Neural cell (in vitro differentiated cells): Measurements from ENCODE around the gene MRPS26. TPM values are rescaled to one million over a fixed set of nuclear protein-coding genes. Genes with fewer than 3 reads are reported as not detected.

Source experiments
- H2AFZ ChIP-seq: fragments of 200-600, 300-800 bp; sonication (generic), shearing (Covaris generic); 2 replicates; pipeline ENCODE4 v1.6.0; 2014; ENCODE audit warnings: low read depth, mild to moderate bottlenecking, antibody characterized with exemption, low read length, moderate library complexity
- H3F3A ChIP-seq: fragments of 200-600 bp; shearing (Covaris generic); 2 replicates; pipeline ENCODE4 v1.6.1; 2016; ENCODE audit warnings: mild to moderate bottlenecking, moderate library complexity, mixed read lengths, antibody characterized with exemption, low read length; ENCODE audit not compliant: insufficient read depth, poor library complexity, severe bottlenecking
- H3K27ac ChIP-seq: fragments of 200-600, 300-800 bp; sonication (generic), shearing (Covaris generic); 2 replicates; pipeline ENCODE4 v1.5.1; 2014; ENCODE audit warnings: mild to moderate bottlenecking, low read length, moderate library complexity
- H3K27me3 ChIP-seq: fragments of 300-800, 200-600 bp; sonication (generic), shearing (Covaris generic); 2 replicates; pipeline ENCODE4 v1.6.0; 2014; ENCODE audit warnings: mild to moderate bottlenecking, low read depth, low read length, moderate library complexity; ENCODE audit not compliant: insufficient read depth
- H3K36me3 ChIP-seq: fragments of 300-800, 200-600 bp; sonication (generic), shearing (Covaris generic); 2 replicates; pipeline ENCODE4 v1.5.1; 2014; ENCODE audit warnings: mild to moderate bottlenecking, antibody characterized with exemption, low read length, moderate library complexity; ENCODE audit not compliant: insufficient read depth
- H3K4me2 ChIP-seq: fragments of 300-800, 200-600 bp; sonication (generic), shearing (Covaris generic); 2 replicates; pipeline ENCODE4 v1.6.0; 2014; ENCODE audit warnings: mild to moderate bottlenecking, low read length
- H3K4me3 ChIP-seq: fragments of 300-800, 200-600 bp; sonication (generic), shearing (Covaris generic); 2 replicates; pipeline ENCODE4 v1.5.1; 2014; ENCODE audit warnings: mild to moderate bottlenecking, low read length, moderate library complexity
- H3K79me2 ChIP-seq: fragments of 200-600 bp; shearing (Covaris generic); replicated peaks from 2 replicates; pipeline ENCODE4 v1.6.0; 2014; ENCODE audit warnings: mild to moderate bottlenecking, low read length, moderate library complexity; ENCODE audit not compliant: insufficient read depth
- H3K9ac ChIP-seq: fragments of 300-800, 200-600 bp; sonication (generic), shearing (Covaris generic); 2 replicates; pipeline ENCODE4 v1.6.1; 2016; ENCODE audit warnings: mild to moderate bottlenecking, low read length, mixed read lengths
- H3K9me2 ChIP-seq: fragments of 200-600 bp; shearing (Covaris generic); 2 replicates; pipeline ENCODE4 v1.6.1; 2016; ENCODE audit warnings: mild to moderate bottlenecking, low read length, mixed read lengths; ENCODE audit not compliant: insufficient read depth
- H3K9me3 ChIP-seq: fragments of 200-600, 300-800 bp; sonication (generic), shearing (Covaris generic); 2 replicates; pipeline ENCODE4 v1.6.1; 2016; ENCODE audit warnings: mild to moderate bottlenecking, mixed run types, low read length, moderate library complexity, mixed read lengths
- H4K20me1 ChIP-seq: fragments of 200-600 bp; shearing (Covaris generic); 2 replicates; pipeline ENCODE4 v1.6.1; 2016; ENCODE audit warnings: mild to moderate bottlenecking, mixed run types; ENCODE audit not compliant: insufficient read depth
- EP300 ChIP-seq: fragments of 450-650 bp; conservative IDR thresholded peaks from 2 replicates; pipeline ENCODE4 v1.6.1; 2014; ENCODE audit warnings: antibody characterized with exemption, mild to moderate bottlenecking, moderate library complexity; ENCODE audit not compliant: poor library complexity, severe bottlenecking
- EZH2 ChIP-seq: fragments of 200-600, 300-800 bp; shearing (Covaris generic), sonication (generic); IDR thresholded peaks from 2 replicates; pipeline ENCODE4 v1.6.1; 2014; ENCODE audit warnings: antibody characterized with exemption, low read length, borderline replicate concordance, mild to moderate bottlenecking; ENCODE audit not compliant: insufficient read depth, poor library complexity, severe bottlenecking
- MXI1 ChIP-seq: fragments of 450-650 bp; conservative IDR thresholded peaks from 2 replicates; pipeline ENCODE4 v1.6.1; 2014; ENCODE audit warnings: antibody characterized with exemption, mild to moderate bottlenecking; ENCODE audit not compliant: poor library complexity, severe bottlenecking
- POLR2AphosphoS5 ChIP-seq: IDR thresholded peaks from 2 replicates; pipeline ENCODE4 v1.6.1; 2012
- RAD21 ChIP-seq: fragments of 450-650 bp; conservative IDR thresholded peaks from 2 replicates; pipeline ENCODE4 v1.6.1; 2014; ENCODE audit warnings: antibody characterized with exemption, mild to moderate bottlenecking, moderate library complexity
- SMC3 ChIP-seq: fragments of 450-650 bp; conservative IDR thresholded peaks from 2 replicates; pipeline ENCODE4 v1.6.1; 2014; ENCODE audit warnings: antibody characterized with exemption, mild to moderate bottlenecking, moderate library complexity; ENCODE audit not compliant: poor library complexity
- TAF1 ChIP-seq: IDR thresholded peaks from 2 replicates; pipeline ENCODE4 v1.6.1; 2012; ENCODE audit warnings: low read depth
- polyA plus RNA-seq: library from polyadenylated mRNA; depleted of rRNA; stranded (reverse); fragments of >200 nt; gene quantifications from 2 replicates; pipeline ENCODE4 v1.2.3, GENCODE V29; 2014
- TF ChIP-seq, protein P1 (sequence below): IDR thresholded peaks from 2 replicates; pipeline ENCODE4 v1.6.1; 2012; ENCODE audit warnings: borderline replicate concordance
- TF ChIP-seq, protein P2 (sequence below): fragments of 450-650 bp; IDR thresholded peaks from 2 replicates; pipeline ENCODE4 v1.5.1; 2014; ENCODE audit warnings: antibody characterized with exemption, mild to moderate bottlenecking, moderate library complexity; ENCODE audit not compliant: poor library complexity, severe bottlenecking

The MRPS26 gene
- polyA plus RNA-seq, 1 donor from 2014 or later: 134 TPM

DNA sequence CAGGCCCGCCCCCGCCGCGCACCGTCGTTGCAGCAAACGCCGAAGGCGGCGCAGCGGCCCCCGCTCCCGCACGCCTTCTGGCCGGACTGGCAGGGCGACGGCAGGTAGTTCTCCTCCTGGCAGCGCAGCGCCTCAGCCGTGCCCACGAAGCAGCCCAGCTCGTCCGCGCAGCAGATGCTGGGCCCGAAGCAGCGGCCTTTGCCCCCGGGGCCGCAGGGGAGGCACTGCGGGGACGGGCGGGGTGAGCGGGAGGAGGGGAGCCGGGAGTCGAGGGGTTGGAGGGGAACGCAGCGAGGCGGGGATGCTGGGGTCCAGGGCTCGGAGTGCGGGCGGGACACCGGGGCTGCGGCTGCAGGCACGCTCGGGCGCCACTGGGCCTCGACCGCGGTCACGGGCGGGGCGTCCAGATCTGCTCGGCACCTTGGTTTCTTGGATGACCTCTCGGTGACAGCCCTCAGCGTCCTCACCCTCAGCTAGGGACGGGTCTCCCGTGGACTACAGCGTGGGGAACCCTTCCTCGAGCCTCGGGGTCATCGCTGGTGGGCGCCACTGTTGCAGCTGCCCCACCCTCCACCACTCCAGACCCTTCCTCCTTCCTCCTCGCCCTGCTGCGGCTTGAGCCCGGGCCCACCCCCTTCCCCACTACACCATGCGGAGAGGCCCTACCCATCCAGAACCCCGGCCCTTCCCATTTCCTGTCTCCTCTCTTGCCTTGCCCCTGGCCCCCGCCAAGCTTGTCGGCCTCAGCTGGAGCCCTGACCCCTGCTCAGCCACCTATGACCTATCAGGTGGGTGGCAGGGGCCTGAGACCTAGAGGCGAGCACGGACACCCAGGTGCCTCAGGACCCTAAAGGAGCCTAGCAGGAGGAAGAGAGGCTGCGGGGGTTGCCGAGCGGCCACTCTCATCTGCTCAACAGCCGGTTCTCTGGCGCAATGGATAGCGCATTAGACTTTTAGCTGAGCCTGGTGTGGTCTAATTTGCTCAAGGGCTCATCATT, 37.4 kb downstream of the MRPS26 start:
- no peaks in the 10 kb centered on the region for H3K79me2 ChIP-seq
- no peaks in the 10 kb centered on the region for H4K20me1 ChIP-seq
- no peaks in the 10 kb centered on the region for H3K36me3 ChIP-seq
- H3K9me2 ChIP-seq: no peaks in the 10 kb centered on the region
- TF ChIP-seq EZH2 (no peak), RAD21 (no peak), POLR2AphosphoS5 (no peak), MXI1 (no peak), SMC3 (no peak), TAF1 (no peak), EP300 (no peak)
- TF ChIP-seq, protein P1, sequence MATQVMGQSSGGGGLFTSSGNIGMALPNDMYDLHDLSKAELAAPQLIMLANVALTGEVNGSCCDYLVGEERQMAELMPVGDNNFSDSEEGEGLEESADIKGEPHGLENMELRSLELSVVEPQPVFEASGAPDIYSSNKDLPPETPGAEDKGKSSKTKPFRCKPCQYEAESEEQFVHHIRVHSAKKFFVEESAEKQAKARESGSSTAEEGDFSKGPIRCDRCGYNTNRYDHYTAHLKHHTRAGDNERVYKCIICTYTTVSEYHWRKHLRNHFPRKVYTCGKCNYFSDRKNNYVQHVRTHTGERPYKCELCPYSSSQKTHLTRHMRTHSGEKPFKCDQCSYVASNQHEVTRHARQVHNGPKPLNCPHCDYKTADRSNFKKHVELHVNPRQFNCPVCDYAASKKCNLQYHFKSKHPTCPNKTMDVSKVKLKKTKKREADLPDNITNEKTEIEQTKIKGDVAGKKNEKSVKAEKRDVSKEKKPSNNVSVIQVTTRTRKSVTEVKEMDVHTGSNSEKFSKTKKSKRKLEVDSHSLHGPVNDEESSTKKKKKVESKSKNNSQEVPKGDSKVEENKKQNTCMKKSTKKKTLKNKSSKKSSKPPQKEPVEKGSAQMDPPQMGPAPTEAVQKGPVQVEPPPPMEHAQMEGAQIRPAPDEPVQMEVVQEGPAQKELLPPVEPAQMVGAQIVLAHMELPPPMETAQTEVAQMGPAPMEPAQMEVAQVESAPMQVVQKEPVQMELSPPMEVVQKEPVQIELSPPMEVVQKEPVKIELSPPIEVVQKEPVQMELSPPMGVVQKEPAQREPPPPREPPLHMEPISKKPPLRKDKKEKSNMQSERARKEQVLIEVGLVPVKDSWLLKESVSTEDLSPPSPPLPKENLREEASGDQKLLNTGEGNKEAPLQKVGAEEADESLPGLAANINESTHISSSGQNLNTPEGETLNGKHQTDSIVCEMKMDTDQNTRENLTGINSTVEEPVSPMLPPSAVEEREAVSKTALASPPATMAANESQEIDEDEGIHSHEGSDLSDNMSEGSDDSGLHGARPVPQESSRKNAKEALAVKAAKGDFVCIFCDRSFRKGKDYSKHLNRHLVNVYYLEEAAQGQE: no peak
- TF ChIP-seq, protein P2, sequence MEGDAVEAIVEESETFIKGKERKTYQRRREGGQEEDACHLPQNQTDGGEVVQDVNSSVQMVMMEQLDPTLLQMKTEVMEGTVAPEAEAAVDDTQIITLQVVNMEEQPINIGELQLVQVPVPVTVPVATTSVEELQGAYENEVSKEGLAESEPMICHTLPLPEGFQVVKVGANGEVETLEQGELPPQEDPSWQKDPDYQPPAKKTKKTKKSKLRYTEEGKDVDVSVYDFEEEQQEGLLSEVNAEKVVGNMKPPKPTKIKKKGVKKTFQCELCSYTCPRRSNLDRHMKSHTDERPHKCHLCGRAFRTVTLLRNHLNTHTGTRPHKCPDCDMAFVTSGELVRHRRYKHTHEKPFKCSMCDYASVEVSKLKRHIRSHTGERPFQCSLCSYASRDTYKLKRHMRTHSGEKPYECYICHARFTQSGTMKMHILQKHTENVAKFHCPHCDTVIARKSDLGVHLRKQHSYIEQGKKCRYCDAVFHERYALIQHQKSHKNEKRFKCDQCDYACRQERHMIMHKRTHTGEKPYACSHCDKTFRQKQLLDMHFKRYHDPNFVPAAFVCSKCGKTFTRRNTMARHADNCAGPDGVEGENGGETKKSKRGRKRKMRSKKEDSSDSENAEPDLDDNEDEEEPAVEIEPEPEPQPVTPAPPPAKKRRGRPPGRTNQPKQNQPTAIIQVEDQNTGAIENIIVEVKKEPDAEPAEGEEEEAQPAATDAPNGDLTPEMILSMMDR: no peak
- H3K27me3 ChIP-seq: peaks cover 37% of the 10 kb centered on the region
- no peak overlapping the region for H3K27ac ChIP-seq
- no peak overlapping the region for H3K4me3 ChIP-seq
- H3F3A ChIP-seq: no peaks in the 10 kb centered on the region
- no peak overlapping the region for H3K4me2 ChIP-seq
- no peaks in the 10 kb centered on the region for H3K9me3 ChIP-seq
- no peak overlapping the region for H3K9ac ChIP-seq
- no peak overlapping the region for H2AFZ ChIP-seq

DNA sequence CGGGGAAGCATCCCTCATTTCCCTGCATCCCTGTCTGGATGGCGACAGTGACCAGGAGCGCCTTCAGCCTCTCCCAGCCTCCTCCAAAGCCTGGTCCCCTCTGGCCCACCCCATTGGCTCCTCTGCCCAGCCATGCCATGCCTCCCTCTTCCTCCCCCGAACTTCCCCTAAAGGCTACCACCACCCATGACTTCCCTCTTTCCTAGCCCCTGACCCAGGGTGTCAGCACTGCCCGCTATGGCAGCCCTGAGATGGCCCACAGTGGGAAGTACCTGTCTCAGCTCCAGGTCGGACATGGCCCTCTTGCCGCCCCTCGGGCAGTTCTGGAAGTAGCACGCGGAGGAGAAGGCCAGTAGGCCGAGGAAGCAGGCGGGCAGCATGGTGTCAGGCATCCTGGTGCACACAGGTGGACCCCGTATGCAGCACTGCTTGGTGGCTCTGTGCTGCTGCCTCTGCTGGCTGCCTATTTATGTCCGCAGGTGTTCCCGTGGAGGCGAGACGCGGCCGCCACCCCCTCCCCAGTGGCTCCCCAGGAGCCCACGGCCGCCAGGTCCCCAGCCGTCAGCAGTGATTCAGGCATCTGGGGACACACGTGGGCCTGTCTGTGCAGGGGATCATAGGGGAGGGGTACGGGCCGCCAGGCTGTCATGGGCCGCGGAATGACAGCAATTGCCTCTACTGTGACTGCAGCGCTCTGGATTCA, 38.6 kb downstream of the MRPS26 start, which contains the start of gene AVP:
Gene AVP, minus strand, starts transcription at position 442 of the 703 bp plus-strand sequence. Its CDS starts 50 bp downstream, at position 392.
- no peaks in the 10 kb centered on the region for H3K36me3 ChIP-seq
- H3K27ac ChIP-seq: no peak within 1 kb of the TSS
- peaks cover 37% of the 10 kb centered on the region for H3K27me3 ChIP-seq
- no peaks in the 10 kb centered on the region for H3K9me2 ChIP-seq
- no peaks in the 10 kb centered on the region for H4K20me1 ChIP-seq
- no peak within 1 kb of the TSS for H3K9ac ChIP-seq
- H3K79me2 ChIP-seq: no peaks in the 10 kb centered on the region
- TF ChIP-seq, protein P1: no peak
- no peaks in the 10 kb centered on the region for H3K9me3 ChIP-seq
- H3K4me2 ChIP-seq: no peak within 1 kb of the TSS
- H3F3A ChIP-seq: no peaks in the 10 kb centered on the region
- no peak within 1 kb of the TSS for H3K4me3 ChIP-seq
- H2AFZ ChIP-seq: no peak within 1 kb of the TSS
